Fibroblast of lung (primary cell): ENCODE results near the gene GALNT17. TPM values are rescaled to one million over a fixed set of nuclear protein-coding genes. Genes with fewer than 3 reads are reported as not detected.

Experiments
- DNase-seq, 2 donors: peaks; one replicate each; pipeline versions ENCODE4 v3.0.0 to v3.0.0-alpha.2; 2010; ENCODE audit warnings: low read depth in 2 of 2
- H2AFZ ChIP-seq: 2 replicates; pipeline ENCODE4 v1.5.1; 2012; ENCODE audit warnings: low read length, control low read depth, inconsistent platforms
- H3K27ac ChIP-seq: 2 replicates; pipeline ENCODE4 v1.5.1; 2011; ENCODE audit warnings: low read length, control low read depth; ENCODE audit not compliant: insufficient read depth
- H3K27me3 ChIP-seq: 2 replicates; pipeline ENCODE4 v1.5.1; 2011; ENCODE audit warnings: mild to moderate bottlenecking, low read length; ENCODE audit not compliant: control insufficient read depth, insufficient read depth
- H3K36me3 ChIP-seq: 2 replicates; pipeline ENCODE4 v1.5.1; 2011; ENCODE audit warnings: low read length; ENCODE audit not compliant: control insufficient read depth, insufficient read depth
- H3K4me1 ChIP-seq: 2 replicates; pipeline ENCODE4 v1.5.1; 2011; ENCODE audit warnings: low read length; ENCODE audit not compliant: control insufficient read depth, insufficient read depth; ENCODE audit errors: extremely low read depth
- H3K4me2 ChIP-seq: 2 replicates; pipeline ENCODE4 v1.5.1; 2011; ENCODE audit warnings: low read length, control low read depth; ENCODE audit not compliant: insufficient read depth; ENCODE audit errors: extremely low read depth
- H3K4me3 ChIP-seq, 4 experiments: fragments of 200-600 bp in 1 of 4; sonication (generic) in 1 of 4; replicated peaks in 1 of 4; 2 replicates each; pipeline ENCODE4 v1.5.1; 2011 to 2016; ENCODE audit warnings: low read length in 4 of 4, low read depth in 3 of 4, mild to moderate bottlenecking in 3 of 4, control low read depth in 2 of 4, inconsistent platforms in 1 of 4, mixed read lengths in 1 of 4; ENCODE audit not compliant: insufficient read depth in 1 of 4; ENCODE audit errors: control extremely low read depth in 1 of 4
- H3K79me2 ChIP-seq: 2 replicates; pipeline ENCODE4 v1.5.1; 2012; ENCODE audit warnings: mild to moderate bottlenecking, low read length, inconsistent platforms; ENCODE audit not compliant: control insufficient read depth, insufficient read depth
- H3K9ac ChIP-seq: 2 replicates; pipeline ENCODE4 v1.5.1; 2011; ENCODE audit warnings: mild to moderate bottlenecking, low read length, control low read depth; ENCODE audit not compliant: insufficient read depth
- H3K9me3 ChIP-seq: 2 replicates; pipeline ENCODE4 v1.5.1; 2012; ENCODE audit warnings: low read depth, low read length; ENCODE audit not compliant: control insufficient read depth, insufficient read depth
- H4K20me1 ChIP-seq: 2 replicates; pipeline ENCODE4 v1.5.1; 2011; ENCODE audit warnings: low read length; ENCODE audit not compliant: control insufficient read depth, insufficient read depth; ENCODE audit errors: extremely low read depth
- EZH2 ChIP-seq: IDR thresholded peaks from 2 replicates; pipeline ENCODE4 v1.5.1; 2012; ENCODE audit warnings: low read length, control low read depth, mild to moderate bottlenecking; ENCODE audit errors: missing control alignments
- polyA plus RNA-seq, 2 donors: library from polyadenylated mRNA; depleted of rRNA in 1 of 2; stranded (reverse) in 1 of 2; unstranded in 1 of 2; fragments of >200 nt; gene quantifications; 2 replicates each; pipeline ENCODE4 v1.2.1, GENCODE V29; 2011 to 2012; ENCODE audit warnings: missing spikeins in 1 of 2
- total RNA-seq: library from RNA; depleted of rRNA; stranded (reverse); fragments of >200 nt; gene quantifications from 2 replicates; pipeline ENCODE4 v1.2.1, GENCODE V29; 2014
- TF ChIP-seq, protein P1 (sequence below), 2 donors: IDR thresholded peaks in 1 of 2; conservative IDR thresholded peaks in 1 of 2; 1 replicate in 1 of 2; 2 replicates in 1 of 2; pipeline ENCODE4 v1.5.1; 2011 to 2012; ENCODE audit warnings: low read length in 2 of 2, control low read depth in 1 of 2, inconsistent platforms in 1 of 2, low read depth in 1 of 2, mild to moderate bottlenecking in 1 of 2

The GALNT17 gene
- total and polyA plus RNA-seq, 2 donors (not counting 1 experiment from before 2014, with no cell fraction given), result under 0.01 TPM; not detected in 1

GRCh38 chr7:71526106-71526505 lies 394.2 kb downstream of the GALNT17 start:
- Histone ChIP-seq H3K9me3 (no peaks in the 10 kb centered on the region), H3K27ac (no peak overlapping the region), H3K79me2 (no peaks in the 10 kb centered on the region), H3K4me1 (no peaks in the 10 kb centered on the region), H3K9ac (no peak overlapping the region), H3K4me2 (no peak overlapping the region), H3K4me3 (no peak overlapping the region), H2AFZ (no peak overlapping the region), H3K27me3 (no peaks in the 10 kb centered on the region), H4K20me1 (no peaks in the 10 kb centered on the region), H3K36me3 (no peaks in the 10 kb centered on the region)
- TF ChIP-seq, protein P1, sequence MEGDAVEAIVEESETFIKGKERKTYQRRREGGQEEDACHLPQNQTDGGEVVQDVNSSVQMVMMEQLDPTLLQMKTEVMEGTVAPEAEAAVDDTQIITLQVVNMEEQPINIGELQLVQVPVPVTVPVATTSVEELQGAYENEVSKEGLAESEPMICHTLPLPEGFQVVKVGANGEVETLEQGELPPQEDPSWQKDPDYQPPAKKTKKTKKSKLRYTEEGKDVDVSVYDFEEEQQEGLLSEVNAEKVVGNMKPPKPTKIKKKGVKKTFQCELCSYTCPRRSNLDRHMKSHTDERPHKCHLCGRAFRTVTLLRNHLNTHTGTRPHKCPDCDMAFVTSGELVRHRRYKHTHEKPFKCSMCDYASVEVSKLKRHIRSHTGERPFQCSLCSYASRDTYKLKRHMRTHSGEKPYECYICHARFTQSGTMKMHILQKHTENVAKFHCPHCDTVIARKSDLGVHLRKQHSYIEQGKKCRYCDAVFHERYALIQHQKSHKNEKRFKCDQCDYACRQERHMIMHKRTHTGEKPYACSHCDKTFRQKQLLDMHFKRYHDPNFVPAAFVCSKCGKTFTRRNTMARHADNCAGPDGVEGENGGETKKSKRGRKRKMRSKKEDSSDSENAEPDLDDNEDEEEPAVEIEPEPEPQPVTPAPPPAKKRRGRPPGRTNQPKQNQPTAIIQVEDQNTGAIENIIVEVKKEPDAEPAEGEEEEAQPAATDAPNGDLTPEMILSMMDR (conservative IDR thresholded peaks at IDR 0.05 in 1 of 2, IDR thresholded peaks at IDR 0.05 in 1 of 2; ENCODE audit: low read depth in 1 of 2, low read length in 2 of 2), result no peak
- TF ChIP-seq EZH2, result no peak
- DNase-seq, result no peak

DNA sequence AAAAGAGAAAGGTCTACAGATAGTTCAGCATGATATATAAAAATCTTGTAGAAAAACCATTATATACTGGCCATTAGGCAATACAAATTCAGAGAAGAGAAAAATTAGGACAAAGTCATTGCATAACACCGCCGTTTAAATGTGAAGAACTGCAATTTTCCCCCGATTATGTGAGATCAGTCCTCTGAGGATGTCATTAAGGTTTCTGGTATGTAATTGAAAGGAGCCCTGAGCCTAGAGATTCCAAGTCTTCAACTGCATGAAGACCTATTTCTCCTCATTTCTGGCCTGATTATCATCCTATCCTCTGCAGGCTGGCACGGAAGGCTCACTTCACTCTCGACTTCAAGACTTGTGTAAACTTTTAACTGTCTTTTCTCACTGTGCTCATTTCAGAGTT lies 395.3 kb downstream of the GALNT17 start:
- no peak overlapping the region for H3K4me2 ChIP-seq
- H3K79me2 ChIP-seq, result no peaks in the 10 kb centered on the region
- H4K20me1 ChIP-seq, result no peaks in the 10 kb centered on the region
- H3K4me1 ChIP-seq, result no peaks in the 10 kb centered on the region
- no peak overlapping the region for H2AFZ ChIP-seq
- no peaks in the 10 kb centered on the region for H3K36me3 ChIP-seq
- TF ChIP-seq EZH2, result no peak
- TF ChIP-seq, protein P1 (conservative IDR thresholded peaks at IDR 0.05 in 1 of 2, IDR thresholded peaks at IDR 0.05 in 1 of 2; ENCODE audit: low read depth in 1 of 2, low read length in 2 of 2), result no peak
- no peak for DNase-seq
- H3K27me3 ChIP-seq, result no peaks in the 10 kb centered on the region
- no peak overlapping the region for H3K27ac ChIP-seq
- H3K9me3 ChIP-seq, result no peaks in the 10 kb centered on the region
- H3K9ac ChIP-seq, result no peak overlapping the region
- no peak overlapping the region for H3K4me3 ChIP-seq

GRCh38 chr7:71535616-71536015 lies 403.7 kb downstream of the GALNT17 start:
- Histone ChIP-seq H3K9me3 (no peaks in the 10 kb centered on the region), H3K36me3 (no peaks in the 10 kb centered on the region), H3K4me2 (no peak overlapping the region), H3K4me3 (no peak overlapping the region), H3K4me1 (no peaks in the 10 kb centered on the region), H2AFZ (no peak overlapping the region), H3K9ac (no peak overlapping the region), H4K20me1 (no peaks in the 10 kb centered on the region), H3K79me2 (no peaks in the 10 kb centered on the region), H3K27me3 (no peaks in the 10 kb centered on the region), H3K27ac (no peak overlapping the region)
- TF ChIP-seq, protein P1 (conservative IDR thresholded peaks at IDR 0.05 in 1 of 2, IDR thresholded peaks at IDR 0.05 in 1 of 2; ENCODE audit: low read depth in 1 of 2, low read length in 2 of 2), result no peak
- TF ChIP-seq EZH2, result no peak
- no peak for DNase-seq
